Right kidney (tissue), 1 donor: ENCODE results near the gene NTF3.

Experiments used
- DNase-seq: peaks from one replicate; pipeline ENCODE4 v3.0.0-alpha.2; 2016

Gene NTF3

GRCh38 chr12:5511644-5512600, 80.0 kb downstream of the NTF3 start:
- peak; percentile 60 for DNase-seq

- peak; percentile 32 for DNase-seq
Measured at GRCh38 chr12:5512601-5512970, 80.7 kb downstream of the NTF3 start.

GRCh38 chr12:5513406-5513805, 81.5 kb downstream of the NTF3 start:
- no peak for DNase-seq

- DNase-seq: no peak
Measured at GRCh38 chr12:5514016-5514415, 82.1 kb downstream of the NTF3 start.

GRCh38 chr12:5514545-5514944, 82.6 kb downstream of the NTF3 start:
- no peak for DNase-seq

- DNase-seq: no peak
Measured at GRCh38 chr12:5515458-5515857, 83.5 kb downstream of the NTF3 start.

GRCh38 chr12:5516371-5517241, 84.7 kb downstream of the NTF3 start:
- DNase-seq: no peak

- no peak for DNase-seq
Measured at GRCh38 chr12:5518584-5519365, 86.9 kb downstream of the NTF3 start.

GRCh38 chr12:5520037-5520436, 88.1 kb downstream of the NTF3 start:
- DNase-seq: no peak

GRCh38 chr12:5520831-5521230, 88.9 kb downstream of the NTF3 start:
- DNase-seq: no peak

GRCh38 chr12:5521456-5522325, 89.8 kb downstream of the NTF3 start:
- no peak for DNase-seq

- DNase-seq: no peak
Measured at GRCh38 chr12:5522432-5523335, 90.8 kb downstream of the NTF3 start.

GRCh38 chr12:5523396-5524115, 91.6 kb downstream of the NTF3 start:
- DNase-seq: no peak

GRCh38 chr12:5524116-5524768, 92.3 kb downstream of the NTF3 start:
- no peak for DNase-seq

GRCh38 chr12:5524769-5525436, 93.0 kb downstream of the NTF3 start:
- no peak for DNase-seq

- DNase-seq: no peak
Measured at GRCh38 chr12:5525783-5526367, 94.0 kb downstream of the NTF3 start.

- no peak for DNase-seq
Measured at GRCh38 chr12:5533368-5533767, 101.5 kb downstream of the NTF3 start.
